GM19468 (cell line): ENCODE data around the gene USP32.
"Not testable (repeated sequence)": the region's sequence is repeated elsewhere in the genome, so short reads cannot be mapped to it uniquely, and the experiment has no call there.

ENCODE experiments used
- ATAC-seq: cut with Tn5 transposase; IDR thresholded peaks from one replicate; pipeline ENCODE4 v1.9.1; 2021; ENCODE audit warnings: mild to moderate bottlenecking, moderate library complexity, moderate number of reproducible peaks; ENCODE audit not compliant: unreplicated experiment; ENCODE audit errors: extremely low read depth

Gene USP32

DNA sequence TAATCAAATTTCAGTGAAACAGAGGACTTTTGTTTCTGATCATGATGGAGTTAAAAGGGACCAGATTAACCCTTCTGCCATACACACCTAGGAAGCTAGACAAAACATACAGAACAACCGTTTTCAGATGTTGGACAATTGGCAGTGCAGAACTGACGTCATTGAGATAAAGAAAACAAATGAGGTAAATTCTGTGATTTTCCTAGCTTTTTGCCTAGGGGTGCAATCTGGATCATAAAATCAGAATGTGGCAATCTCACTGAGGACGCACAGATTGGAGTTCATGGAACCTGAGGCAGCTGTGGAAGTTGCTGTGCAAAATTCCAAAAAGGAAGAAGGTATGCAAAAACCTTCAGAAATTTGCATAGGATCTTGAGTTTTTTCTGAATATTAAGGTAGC is 15.0 kb upstream of the USP32 start:
- no peak for ATAC-seq

GRCh38 chr17:60403962-60404361 is 12.0 kb upstream of the USP32 start:
- ATAC-seq: no peak

- ATAC-seq: no peak
These were observed 11.5 kb upstream of the USP32 start for GRCh38 chr17:60403523-60403810.

DNA sequence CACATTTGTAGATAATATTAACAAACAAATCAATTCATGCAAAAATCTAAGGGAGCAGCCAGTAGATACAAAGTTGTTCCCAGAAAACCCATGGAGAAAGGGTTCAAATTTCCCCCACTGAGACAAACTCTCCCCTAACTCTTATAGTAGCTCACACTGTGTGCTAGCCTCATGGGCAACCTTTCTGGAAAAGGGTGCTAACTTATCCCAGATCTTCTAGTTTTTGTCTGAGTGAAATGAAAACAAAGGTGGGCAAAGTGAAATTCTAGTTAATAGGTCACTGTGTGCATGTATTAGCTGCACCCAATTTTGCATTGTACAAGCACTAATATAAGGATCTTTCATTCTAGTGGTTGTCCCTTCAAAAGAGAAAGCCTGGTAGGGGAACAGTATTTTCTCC is 9.9 kb upstream of the USP32 start:
- no peak for ATAC-seq

DNA sequence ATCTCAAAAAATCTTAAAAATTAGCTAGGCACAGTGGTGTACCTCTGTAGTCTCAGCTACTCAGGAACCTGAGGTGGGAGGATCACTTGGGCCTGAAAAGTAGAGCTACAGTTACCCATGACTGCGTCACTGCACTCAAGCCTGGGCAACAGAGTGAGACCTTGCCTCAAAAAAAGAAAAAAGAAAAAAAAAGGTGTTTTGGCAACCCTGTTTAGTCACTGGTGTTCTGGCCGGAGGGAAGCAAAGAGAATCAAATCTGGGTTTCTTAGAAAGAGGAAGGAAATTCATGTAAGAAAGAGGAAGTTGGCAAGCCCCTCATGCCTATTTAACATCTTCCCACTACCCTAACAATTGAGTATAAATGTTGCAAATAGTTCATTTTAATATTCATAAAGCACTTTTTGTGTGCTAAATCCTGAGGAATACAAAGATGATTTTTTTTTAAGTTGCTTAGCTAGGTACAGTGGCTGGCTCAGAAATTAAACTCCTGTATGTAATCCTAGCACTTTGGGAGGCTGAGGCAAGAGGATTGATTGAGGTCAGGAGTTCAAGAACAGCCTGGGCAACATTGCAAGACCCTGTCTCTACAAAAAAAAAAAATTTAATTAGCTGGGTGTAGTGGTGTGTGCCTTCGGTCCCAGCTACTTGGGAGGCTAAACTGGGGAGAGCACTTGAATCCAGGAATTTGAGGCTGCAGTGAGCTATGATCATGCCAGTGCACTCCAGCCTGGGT is 6.5 kb upstream of the USP32 start:
- ATAC-seq: no peak

DNA sequence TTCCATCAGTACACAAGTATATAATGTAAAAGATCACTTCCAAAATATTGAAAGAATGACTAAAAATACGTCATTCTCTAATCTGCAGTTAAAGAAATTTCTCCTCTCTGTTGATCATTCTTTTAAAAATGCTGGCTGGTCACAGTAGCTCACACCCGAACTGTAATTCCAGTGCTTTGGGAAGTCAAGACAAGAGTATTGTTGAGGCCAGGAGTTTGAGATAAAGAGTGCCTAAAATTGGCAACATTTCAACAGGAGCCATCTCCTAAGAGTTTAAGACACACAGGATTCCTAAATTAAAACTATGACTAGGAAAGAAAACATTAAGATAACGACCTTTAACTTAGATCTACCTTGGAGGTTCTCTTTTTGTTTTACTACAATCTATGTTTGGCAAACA is 4.5 kb upstream of the USP32 start:
- ATAC-seq: no peak

- no peak for ATAC-seq
These were observed 3.7 kb upstream of the USP32 start for GRCh38 chr17:60395508-60396065.

DNA sequence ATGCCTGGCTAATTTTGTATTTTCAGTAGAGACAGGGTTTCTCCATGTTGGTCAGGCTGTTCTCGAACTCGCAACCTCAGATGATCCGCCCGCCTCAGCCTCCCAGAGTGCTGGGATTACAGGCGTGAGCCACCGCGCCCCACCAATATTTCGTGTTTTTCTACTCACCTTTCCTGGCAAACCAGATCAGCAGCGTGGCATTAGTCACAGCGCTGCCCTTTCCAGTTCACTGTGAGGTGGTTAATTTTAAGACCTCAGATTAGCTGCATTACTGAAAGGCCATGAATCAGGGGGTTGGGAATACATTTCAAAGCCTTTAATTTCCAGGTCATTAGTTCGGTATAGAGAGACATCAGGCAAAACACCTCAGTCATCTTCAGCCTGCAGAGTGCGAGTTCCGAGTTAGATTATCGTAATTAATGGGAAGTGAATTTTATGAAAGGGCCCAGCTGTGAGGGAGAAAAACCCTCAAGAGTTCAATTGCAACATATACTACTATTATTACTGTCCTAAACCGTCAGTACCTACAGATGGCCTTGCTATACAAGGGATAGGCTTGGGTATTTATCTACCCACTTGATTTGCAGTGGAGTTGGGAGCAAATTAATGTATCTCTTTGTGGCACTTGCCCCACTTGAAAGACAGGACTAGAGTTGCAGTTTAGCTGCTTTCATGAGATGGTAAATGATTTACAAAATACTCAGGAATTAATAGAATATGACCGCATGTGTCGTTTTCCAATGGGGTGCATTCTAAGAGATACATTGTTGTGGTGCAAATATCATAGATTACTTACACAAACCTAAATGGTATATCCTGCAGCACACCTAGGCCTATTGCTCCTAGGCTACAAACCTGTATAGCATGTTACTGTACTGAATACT is 2.1 kb upstream of the USP32 start:
- ATAC-seq: no peak

DNA sequence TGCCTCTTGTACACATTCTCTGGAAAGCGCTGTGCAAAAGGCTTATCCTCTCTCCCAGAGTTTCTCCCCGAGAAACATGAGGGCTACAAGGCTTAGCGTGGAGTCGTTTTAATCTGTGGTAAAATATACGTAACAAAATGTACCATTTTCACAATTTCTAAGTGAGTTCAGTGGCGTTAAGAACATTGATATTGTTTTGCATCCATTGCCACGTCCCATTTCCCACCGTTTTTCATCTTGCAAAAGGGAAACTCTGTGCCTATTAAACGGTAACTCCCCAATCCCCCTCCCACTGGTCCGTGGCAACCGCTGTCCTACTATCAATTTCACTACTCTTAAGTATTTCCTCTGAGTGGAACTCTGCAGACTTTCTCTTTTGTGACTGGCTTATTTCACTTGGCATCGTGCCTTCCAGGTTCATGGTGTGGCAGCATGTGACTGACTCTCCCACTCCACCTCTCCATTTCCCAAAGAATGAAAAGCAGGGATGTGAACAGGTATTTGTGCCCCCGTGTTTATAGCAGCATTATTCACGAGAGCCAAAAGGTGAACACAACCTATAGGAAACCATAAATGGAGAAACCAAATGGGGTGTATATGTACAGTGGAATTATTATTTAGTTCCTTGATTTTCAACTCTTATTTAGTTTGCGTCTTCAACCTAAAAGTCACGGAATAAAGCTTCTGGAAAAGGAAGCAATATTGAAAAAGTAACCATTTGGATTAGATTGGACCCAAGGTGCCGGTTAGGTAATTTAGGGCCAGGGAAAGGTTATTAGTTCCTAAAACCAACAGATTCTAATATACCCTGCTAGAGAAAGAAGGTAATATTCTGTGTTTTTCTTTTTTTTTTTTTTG is 1.1 kb upstream of the USP32 start:
- no peak for ATAC-seq

- ATAC-seq: no peak
These were observed 377 bp downstream of the USP32 start for GRCh38 chr17:60391471-60392041.

- no peak for ATAC-seq
These were observed 935 bp downstream of the USP32 start for GRCh38 chr17:60390925-60391470.

DNA sequence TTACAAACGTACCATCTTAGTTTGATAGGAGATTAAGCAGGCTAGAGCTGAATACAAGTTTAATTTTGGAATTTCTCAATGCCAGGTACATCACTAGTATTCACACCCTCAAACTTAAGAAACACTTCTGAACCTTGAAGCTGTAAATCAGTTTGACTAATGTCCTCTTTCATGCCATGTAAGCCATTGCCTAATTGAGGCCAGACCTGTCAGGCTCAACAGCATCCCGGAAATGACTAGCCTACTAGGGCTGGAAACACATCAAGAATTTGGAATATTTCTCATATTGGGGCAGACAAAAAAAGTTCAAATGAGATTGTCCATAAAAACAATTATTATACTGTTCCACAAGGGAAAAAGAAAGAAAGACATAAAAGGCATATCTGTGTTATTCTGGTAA is 1.7 kb downstream of the USP32 start:
- no peak for ATAC-seq

DNA sequence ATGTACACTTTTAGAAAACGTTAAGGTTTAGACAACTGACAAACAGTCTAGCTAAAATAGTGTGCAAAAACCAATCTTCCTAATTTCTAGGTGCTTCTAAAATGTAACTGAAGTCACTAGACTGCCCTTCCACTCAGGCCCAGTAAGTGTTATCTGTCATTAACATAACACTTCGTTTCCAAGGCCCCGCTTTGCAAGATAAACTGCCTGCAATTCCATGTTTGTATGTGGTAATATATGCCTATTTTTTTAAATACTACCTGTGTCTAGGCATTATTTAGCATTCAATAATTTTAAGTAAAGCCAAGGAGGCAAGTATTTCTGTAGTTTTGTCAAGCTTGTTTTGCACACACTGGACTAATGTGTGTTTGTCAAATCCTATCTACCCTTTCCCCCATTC is 3.2 kb downstream of the USP32 start:
- no peak for ATAC-seq

- no peak for ATAC-seq
These were observed 4.3 kb downstream of the USP32 start for GRCh38 chr17:60387666-60388065.

GRCh38 chr17:60386147-60387058 is 5.5 kb downstream of the USP32 start:
- no peak for ATAC-seq

DNA sequence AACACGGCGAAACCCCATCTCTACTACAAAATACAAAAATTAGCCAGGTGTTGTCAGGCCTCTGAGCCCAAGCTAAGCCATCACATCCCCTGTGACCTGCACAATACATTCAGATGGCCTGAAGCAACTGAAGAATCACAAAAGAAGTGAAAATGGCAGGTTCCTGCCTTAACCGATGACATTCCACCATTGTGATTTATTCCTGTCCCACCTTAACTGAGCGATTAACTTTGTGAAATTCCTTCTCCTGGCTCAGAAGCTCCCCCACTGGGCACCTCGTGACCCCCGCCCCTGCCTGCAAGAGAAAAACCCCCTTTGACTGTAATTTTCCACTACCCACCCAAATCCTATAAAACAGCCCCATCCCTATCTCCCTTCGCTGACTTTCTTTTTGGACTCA is 7.0 kb downstream of the USP32 start:
- not testable (repeated sequence) for ATAC-seq

DNA sequence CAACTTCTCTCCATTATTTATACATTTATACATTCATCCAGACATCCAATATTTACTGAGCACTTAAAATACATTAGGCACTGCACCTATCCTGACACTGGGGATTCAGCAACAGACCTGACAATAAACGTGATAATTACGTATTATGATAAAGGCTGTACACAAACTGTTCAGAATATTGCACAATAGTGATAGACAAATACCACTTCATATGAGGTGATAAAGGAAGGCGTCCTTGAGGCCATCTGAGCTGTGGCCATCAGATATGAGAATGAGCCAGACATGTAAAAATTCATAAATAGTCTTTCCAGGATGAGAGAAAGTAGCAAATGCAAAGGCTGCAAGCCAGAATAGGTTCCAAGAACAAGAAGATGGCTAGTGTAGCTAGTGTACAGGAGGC is 8.6 kb downstream of the USP32 start:
- no peak for ATAC-seq

DNA sequence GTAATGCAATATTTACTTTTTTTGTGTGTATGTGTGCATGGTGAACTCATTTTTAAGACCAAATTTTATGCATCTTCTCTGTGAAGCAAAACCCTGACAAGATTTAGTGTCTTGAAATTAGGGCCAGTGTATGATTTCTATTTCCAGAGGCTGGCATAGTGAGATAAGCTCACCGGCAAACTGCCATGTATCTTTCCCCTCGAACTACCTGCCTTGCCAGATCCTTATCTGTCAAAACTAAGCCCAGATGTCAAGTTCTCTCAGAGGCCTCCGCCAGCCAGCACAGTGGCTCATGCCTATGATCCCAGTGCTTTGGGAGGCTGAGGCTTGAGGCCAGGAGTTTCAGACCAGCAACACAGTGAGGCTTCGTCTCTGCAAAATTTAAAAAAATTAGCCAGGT is 10.0 kb downstream of the USP32 start:
- ATAC-seq: no peak

DNA sequence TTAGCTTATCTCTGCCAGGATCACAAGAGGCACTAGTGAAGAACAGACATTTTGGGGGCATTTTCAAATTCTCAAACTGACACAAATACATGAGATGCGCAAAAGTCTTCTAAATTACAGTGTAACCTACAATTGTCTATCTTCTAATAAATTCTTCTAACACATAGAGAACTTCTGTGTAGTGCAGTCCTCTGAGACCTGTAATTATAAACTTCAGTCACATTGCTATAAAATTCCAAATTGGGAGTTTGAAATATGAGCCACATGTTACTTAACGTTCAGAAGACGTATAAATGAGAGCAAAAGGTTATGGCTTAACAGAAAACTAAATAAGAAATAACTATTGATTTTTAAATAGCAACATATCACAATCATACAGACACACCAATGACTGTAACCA is 12.5 kb downstream of the USP32 start:
- not testable (repeated sequence) for ATAC-seq
